H1 (cell line): ENCODE results near the gene APBB1. TPM values are rescaled to one million over a fixed set of nuclear protein-coding genes. Genes with fewer than 3 reads are reported as not detected.

Experiments
- CTCF ChIA-PET: fragments of 300-600 bp; sonication (Branson Sonifier 250); formaldehyde crosslinking; loops from one replicate; lab custom pipeline; 2021; ENCODE audit not compliant: partially characterized antibody; lab: Charles Lee
- POLR2A ChIA-PET: fragments of 300-600 bp; sonication (Branson Sonifier 250); formaldehyde crosslinking; loops from one replicate; lab custom pipeline; 2021; ENCODE audit warnings: inconsistent platforms; ENCODE audit not compliant: partially characterized antibody; lab: Charles Lee
- DNase-seq, 2 experiments: peaks; one replicate each; pipeline versions ENCODE4 v3.0.0 to v3.0.0-alpha.2; 2010 to 2022; ENCODE audit warnings: low spot score in 2 of 2, low read depth in 1 of 2, mixed read lengths in 1 of 2
- FAIRE-seq: peaks from 2 replicates; lab custom pipeline; 2011; peaks lifted over from hg19 to GRCh38; lab: Jason Lieb, UNC
- H2AFZ ChIP-seq: 2 replicates; pipeline ENCODE4 v1.8.1; 2012; ENCODE audit warnings: low read length, inconsistent platforms
- H2AK5ac ChIP-seq: 2 replicates; pipeline ENCODE4 v1.6.1; 2013; ENCODE audit warnings: low read depth, low read length
- H2BK120ac ChIP-seq: replicated peaks from 2 replicates; pipeline ENCODE3; 2013; ENCODE audit warnings: low read depth, low read length, inconsistent platforms
- H2BK12ac ChIP-seq: 2 replicates; pipeline ENCODE4 v1.6.1; 2013; ENCODE audit warnings: low read depth, low read length
- H2BK15ac ChIP-seq: 2 replicates; pipeline ENCODE4 v1.6.1; 2013; ENCODE audit warnings: low read length
- H2BK20ac ChIP-seq: 2 replicates; pipeline ENCODE4 v1.6.1; 2013; ENCODE audit warnings: low read length
- H2BK5ac ChIP-seq: 2 replicates; pipeline ENCODE4 v1.6.1; 2013; ENCODE audit warnings: low read depth, low read length
- H3K14ac ChIP-seq: 2 replicates; pipeline ENCODE4 v1.6.1; 2013; ENCODE audit warnings: inconsistent platforms; ENCODE audit not compliant: insufficient read length
- H3K18ac ChIP-seq: 2 replicates; pipeline ENCODE4 v1.6.1; 2013; ENCODE audit warnings: low read length; ENCODE audit errors: extremely low read depth
- H3K23ac ChIP-seq: 2 replicates; pipeline ENCODE4 v1.6.1; 2013; ENCODE audit warnings: inconsistent platforms; ENCODE audit not compliant: insufficient read length
- H3K23me2 ChIP-seq: 2 replicates; pipeline ENCODE4 v1.6.1; 2013; ENCODE audit warnings: low read depth, low read length
- H3K27ac ChIP-seq: 2 replicates; pipeline ENCODE4 v1.6.1; 2011; ENCODE audit warnings: low read depth, low read length, inconsistent platforms
- H3K27me3 ChIP-seq, 4 experiments: replicated peaks in 1 of 4; 1 replicate in 1 of 4; 2 replicates in 3 of 4; pipeline versions ENCODE4 v1.6.1 to v1.8.1; 2011 to 2013; ENCODE audit warnings: low read length in 3 of 4, mild to moderate bottlenecking in 3 of 4, inconsistent platforms in 2 of 4, mixed read lengths in 2 of 4, moderate library complexity in 1 of 4; ENCODE audit not compliant: control insufficient read depth in 3 of 4, insufficient read depth in 3 of 4; ENCODE audit errors: extremely low read depth in 1 of 4
- H3K36me3 ChIP-seq, 4 experiments: 2 replicates each; pipeline versions ENCODE4 v1.6.1 to v1.8.1; 2011 to 2013; ENCODE audit warnings: mild to moderate bottlenecking in 4 of 4, low read length in 3 of 4, moderate library complexity in 2 of 4, control low read depth in 1 of 4, inconsistent platforms in 1 of 4; ENCODE audit not compliant: insufficient read depth in 4 of 4, control insufficient read depth in 2 of 4
- H3K4ac ChIP-seq: replicated peaks from 2 replicates; pipeline ENCODE3; 2013; ENCODE audit warnings: low read length, low read depth, mixed read lengths, inconsistent platforms; ENCODE audit not compliant: insufficient read length
- H3K4me1 ChIP-seq, 4 experiments: replicated peaks in 1 of 4; 1 replicate in 1 of 4; 2 replicates in 3 of 4; pipeline versions ENCODE4 v1.6.1 to v1.8.1; 2011 to 2013; ENCODE audit warnings: low read length in 3 of 4, inconsistent platforms in 2 of 4, mixed read lengths in 1 of 4; ENCODE audit not compliant: insufficient read depth in 4 of 4, control insufficient read depth in 3 of 4
- H3K4me2 ChIP-seq, 2 experiments: 2 replicates each; pipeline versions ENCODE4 v1.6.1 to v1.8.1; 2011 to 2013; ENCODE audit warnings: low read depth in 2 of 2, low read length in 2 of 2, control low read depth in 1 of 2, inconsistent platforms in 1 of 2, mild to moderate bottlenecking in 1 of 2; ENCODE audit not compliant: insufficient read depth in 1 of 2
- H3K4me3 ChIP-seq, 4 experiments: fragments of 200-600, 300-600 bp in 1 of 4; sonication (generic), shearing (Covaris generic), sonication (Bioruptor Twin) in 1 of 4; 2 replicates each; pipeline versions ENCODE4 v1.5.1 to v1.8.1; 2011 to 2016; ENCODE audit warnings: low read length in 4 of 4, low read depth in 3 of 4, control low read depth in 2 of 4, inconsistent platforms in 2 of 4, mild to moderate bottlenecking in 2 of 4, mixed read lengths in 1 of 4, moderate library complexity in 1 of 4; ENCODE audit not compliant: insufficient read depth in 2 of 4; ENCODE audit errors: extremely low read depth in 1 of 4
- H3K56ac ChIP-seq: replicated peaks from 2 replicates; pipeline ENCODE3; 2013; ENCODE audit warnings: low read depth, mild to moderate bottlenecking, mixed read lengths, low read length, inconsistent platforms; ENCODE audit not compliant: insufficient read length
- H3K79me1 ChIP-seq: 2 replicates; pipeline ENCODE4 v1.6.1; 2013; ENCODE audit warnings: low read depth, low read length, control low read depth
- H3K79me2 ChIP-seq, 2 experiments: 2 replicates each; pipeline versions ENCODE4 v1.6.1 to v1.8.1; 2012 to 2013; ENCODE audit warnings: low read length in 2 of 2, mild to moderate bottlenecking in 2 of 2, inconsistent platforms in 1 of 2; ENCODE audit not compliant: insufficient read depth in 2 of 2, control insufficient read depth in 1 of 2
- H3K9ac ChIP-seq, 4 experiments: replicated peaks in 1 of 4; 1 replicate in 1 of 4; 2 replicates in 3 of 4; pipeline versions ENCODE4 v1.6.1 to v1.8.1; 2011 to 2013; ENCODE audit warnings: low read depth in 3 of 4, low read length in 3 of 4, control low read depth in 2 of 4, mild to moderate bottlenecking in 2 of 4, moderate library complexity in 2 of 4, inconsistent platforms in 1 of 4; ENCODE audit errors: extremely low read depth in 1 of 4
- H3K9me3 ChIP-seq, 2 experiments: 2 replicates each; pipeline versions ENCODE4 v1.6.1 to v1.8.1; 2012 to 2013; ENCODE audit warnings: mild to moderate bottlenecking in 2 of 2, moderate library complexity in 2 of 2, control low read depth in 1 of 2, inconsistent platforms in 1 of 2, low read depth in 1 of 2, low read length in 1 of 2, mixed read lengths in 1 of 2; ENCODE audit not compliant: insufficient read depth in 2 of 2
- H4K20me1 ChIP-seq, 2 experiments: replicated peaks in 1 of 2; 2 replicates each; pipeline versions ENCODE3 to v1.8.1; 2011 to 2013; ENCODE audit warnings: inconsistent platforms in 2 of 2, low read length in 2 of 2, mild to moderate bottlenecking in 1 of 2; ENCODE audit not compliant: insufficient read depth in 2 of 2, control insufficient read depth in 1 of 2
- H4K5ac ChIP-seq: 2 replicates; pipeline ENCODE4 v1.6.1; 2013; ENCODE audit warnings: low read length, low read depth, mixed read lengths, inconsistent platforms; ENCODE audit not compliant: insufficient read length
- H4K8ac ChIP-seq: 2 replicates; pipeline ENCODE4 v1.8.0; 2013; ENCODE audit warnings: mild to moderate bottlenecking, moderate library complexity, low read length, inconsistent platforms; ENCODE audit not compliant: insufficient read depth; ENCODE audit errors: extremely low read depth
- H4K91ac ChIP-seq: replicated peaks from 2 replicates; pipeline ENCODE3; 2013; ENCODE audit warnings: low read length, mixed read lengths, inconsistent platforms; ENCODE audit not compliant: insufficient read length
- BRCA1 ChIP-seq: IDR thresholded peaks from 2 replicates; pipeline ENCODE4 v1.6.1; 2012; ENCODE audit warnings: low read depth, low read length, improper control_type of control experiment
- CBX5 ChIP-seq: fragments of 300-800, 300-1000 bp; sonication (generic); IDR thresholded peaks from 2 replicates; pipeline ENCODE4 v1.7.1; 2016; ENCODE audit warnings: antibody characterized with exemption, low read length, low read depth
- CHD2 ChIP-seq: IDR thresholded peaks from 2 replicates; pipeline ENCODE4 v1.6.1; 2012; ENCODE audit warnings: low read length, improper control_type of control experiment
- EGR1 ChIP-seq: IDR thresholded peaks from 2 replicates; pipeline ENCODE4 v1.6.1; 2011; ENCODE audit warnings: low read depth, low read length, borderline replicate concordance
- EP300 ChIP-seq, 2 experiments: IDR thresholded peaks; 1 replicate in 1 of 2; 2 replicates in 1 of 2; pipeline ENCODE4 v1.6.1; 2011 to 2012; ENCODE audit warnings: low read depth in 2 of 2, low read length in 2 of 2, mild to moderate bottlenecking in 2 of 2, borderline replicate concordance in 1 of 2, inconsistent platforms in 1 of 2, moderate library complexity in 1 of 2
- NANOG ChIP-seq: IDR thresholded peaks from 2 replicates; pipeline ENCODE4 v1.6.1; 2011; ENCODE audit warnings: low read length, low read depth, mild to moderate bottlenecking, inconsistent platforms; ENCODE audit not compliant: insufficient read depth, poor library complexity, severe bottlenecking
- NRF1 ChIP-seq: IDR thresholded peaks from 2 replicates; pipeline ENCODE4 v1.6.1; 2011; ENCODE audit warnings: mild to moderate bottlenecking, low read depth, low read length, improper control_type of control experiment
- POLR2AphosphoS5 ChIP-seq: IDR thresholded peaks from 2 replicates; pipeline ENCODE4 v1.6.1; 2011; ENCODE audit warnings: low read depth, low read length
- RAD21 ChIP-seq, 2 experiments: IDR thresholded peaks in 1 of 2; conservative IDR thresholded peaks in 1 of 2; 2 replicates each; pipeline ENCODE4 v1.6.1; 2011; ENCODE audit warnings: low read depth in 2 of 2, low read length in 2 of 2, improper control_type of control experiment in 1 of 2, inconsistent platforms in 1 of 2, mild to moderate bottlenecking in 1 of 2, moderate library complexity in 1 of 2
- RXRA ChIP-seq: IDR thresholded peaks from 2 replicates; pipeline ENCODE4 v1.6.1; 2011; ENCODE audit warnings: low read depth, mild to moderate bottlenecking, low read length, moderate library complexity; ENCODE audit not compliant: insufficient read depth
- SP2 ChIP-seq: IDR thresholded peaks from 2 replicates; pipeline ENCODE4 v1.6.1; 2012; ENCODE audit warnings: mild to moderate bottlenecking, low read length, inconsistent platforms
- SP4 ChIP-seq: IDR thresholded peaks from 2 replicates; pipeline ENCODE4 v1.6.1; 2012; ENCODE audit warnings: low read length, inconsistent platforms
- WGBS, 2 experiments: shearing (Covaris generic) in 1 of 2; methylation state at CpG; one replicate each; pipeline versions ENCODE4 v1.1.6 to v1.1.7; 2013 to 2015; ENCODE audit warnings: low lambda C conversion rate in 2 of 2, mixed read lengths in 2 of 2, inconsistent platforms in 1 of 2, low coverage in 1 of 2, missing lambda C conversion rate in 1 of 2; ENCODE audit not compliant: insufficient replicate concordance in 2 of 2, insufficient coverage in 1 of 2, insufficient read length in 1 of 2; ENCODE audit errors: extremely low coverage in 1 of 2, missing lambda C conversion rate in 1 of 2; 5-methylcytosine and 5-hydroxymethylcytosine counted together
- polyA plus RNA-seq, 7 experiments: library from polyadenylated mRNA; depleted of rRNA in 3 of 7; stranded (reverse) in 5 of 7; unstranded in 2 of 7; fragments of >200 nt in 5 of 7; fragments of 200-250 nt in 2 of 7; gene quantifications; 1 replicate in 5 of 7; 2 replicates in 1 of 7; 4 replicates in 1 of 7; pipeline versions ENCODE4 v1.2.1 to v1.2.3, GENCODE V29; 2011 to 2013; ENCODE audit warnings: missing spikeins in 2 of 7, mixed read lengths in 2 of 7
- total RNA-seq: library from RNA; stranded (reverse); fragmentation: NEBNext Ultra II Directional; extraction: Animal tissue kit (Norgen Biotek cat#: 25700); gene quantifications from 2 replicates; pipeline ENCODE4 v1.2.1, GENCODE V29; 2021
- TF ChIP-seq, protein P1 (sequence below): IDR thresholded peaks from 2 replicates; pipeline ENCODE4 v1.6.1; 2012; ENCODE audit warnings: inconsistent platforms

The APBB1 gene
- total and polyA plus RNA-seq, 2 of the 8 experiments (the other 6 are each of a cell fraction or from before 2014, with no cell fraction given), result 23.9 to 33.1 TPM

DNA sequence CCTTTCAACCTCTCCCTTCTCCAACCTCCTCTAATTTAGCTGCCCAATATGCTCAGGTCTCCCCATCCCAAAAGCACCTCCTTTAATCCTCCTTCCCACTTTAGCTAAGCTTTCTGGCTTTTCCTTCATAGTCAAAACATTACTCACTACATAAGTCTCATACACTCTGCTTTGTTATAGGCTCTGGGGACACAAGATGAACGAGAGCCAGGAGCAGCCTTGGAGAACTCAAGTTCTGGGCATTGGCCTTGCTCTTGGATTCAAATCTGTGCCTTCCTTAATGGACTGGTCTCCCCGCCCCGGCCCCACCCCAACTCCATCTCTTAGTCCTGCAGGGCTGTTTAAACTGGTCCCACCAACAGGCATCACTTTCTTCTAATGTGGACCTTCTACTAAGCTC, 33.3 kb upstream of the APBB1 start:
- POLR2A ChIA-PET, result interaction anchor here (0.9 to 1.3 kb wide), 3 partner anchors 8 to 18 kb away, joined by 3 to 4 read pairs (median 3); no protein-coding TSS in a partner anchor
- Histone ChIP-seq H4K91ac (no peak overlapping the region), H3K23me2 (no peaks in the 10 kb centered on the region), H3K9ac (no peak overlapping the region), H2AK5ac (no peak overlapping the region), H2BK120ac (no peak overlapping the region), H3K36me3 (peaks cover 0 to 12% (median 6%) of the 10 kb centered on the region in 4 experiments; a peak in 3 of 8 replicates), H3K4me2 (no peak overlapping the region), H3K14ac (no peak overlapping the region), H3K4me3 (no peak overlapping the region), H2BK5ac (no peak overlapping the region), H3K79me2 (no peaks in the 10 kb centered on the region), H4K20me1 (no peaks in the 10 kb centered on the region), H3K18ac (no peak overlapping the region), H2AFZ (no peak overlapping the region), H3K79me1 (no peaks in the 10 kb centered on the region), H3K27ac (no peak overlapping the region), H3K56ac (no peak overlapping the region), H3K27me3 (no peaks in the 10 kb centered on the region), H4K8ac (no peak overlapping the region), H2BK20ac (no peak overlapping the region), H3K23ac (no peak overlapping the region), H4K5ac (no peak overlapping the region), H3K4me1 (no peaks in the 10 kb centered on the region), H2BK12ac (no peak overlapping the region), H2BK15ac (no peak overlapping the region), H3K4ac (no peak overlapping the region), H3K9me3 (no peaks in the 10 kb centered on the region)
- DNase-seq, result no peak
- CTCF ChIA-PET, result interaction anchor here (0.6 to 11.0 kb wide), 8 partner anchors 10 to 89 kb away, joined by 3 to 179 read pairs (median 4); partner anchors contain the start of gene HPX
- 90% methylated on average over 3 of the region's 3 CpGs; no CpG with 5 or more reads in 1 of the 2 experiments for WGBS, 2 experiments
- FAIRE-seq, result no peak
- TF ChIP-seq EP300 (IDR thresholded peaks at IDR 0.05; ENCODE audit: borderline replicate concordance in 1 of 2, low read depth in 2 of 2, low read length in 2 of 2), result no peak
- no peak for TF ChIP-seq BRCA1
- TF ChIP-seq NANOG, result no peak
- no peak for TF ChIP-seq SP2
- no peak for TF ChIP-seq SP4
- TF ChIP-seq RAD21 (IDR thresholded peaks at IDR 0.05 in 1 of 2, conservative IDR thresholded peaks at IDR 0.05 in 1 of 2; ENCODE audit: low read depth in 2 of 2, low read length in 2 of 2), result no peak
- TF ChIP-seq NRF1, result no peak
- no peak for TF ChIP-seq POLR2AphosphoS5
- no peak for TF ChIP-seq CBX5
- TF ChIP-seq CHD2, result no peak
- no peak for TF ChIP-seq RXRA
- TF ChIP-seq EGR1, result no peak
- TF ChIP-seq, protein P1, sequence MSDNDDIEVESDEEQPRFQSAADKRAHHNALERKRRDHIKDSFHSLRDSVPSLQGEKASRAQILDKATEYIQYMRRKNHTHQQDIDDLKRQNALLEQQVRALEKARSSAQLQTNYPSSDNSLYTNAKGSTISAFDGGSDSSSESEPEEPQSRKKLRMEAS, result no peak
